HepG2 (cell line): Measurements from ENCODE around the gene NOS1AP.

Source experiments
- ETV6 ChIP-seq: sonication (generic); formaldehyde crosslinking; conservative IDR thresholded peaks from 2 replicates; pipeline ENCODE4 v1.4.0; 2020; ENCODE audit warnings: missing genetic modification reagents
- POLR2AphosphoS5 ChIP-seq: IDR thresholded peaks from 2 replicates; pipeline ENCODE4 v1.6.1; 2012; ENCODE audit warnings: low read depth, low read length
- TF ChIP-seq, protein P1 (sequence below): sonication (generic); formaldehyde crosslinking; IDR thresholded peaks from one replicate; pipeline ENCODE4 v1.5.1; 2020; ENCODE audit warnings: mild to moderate bottlenecking, missing genetic modification reagents; ENCODE audit errors: not compliant biosample characterization

DNA sequence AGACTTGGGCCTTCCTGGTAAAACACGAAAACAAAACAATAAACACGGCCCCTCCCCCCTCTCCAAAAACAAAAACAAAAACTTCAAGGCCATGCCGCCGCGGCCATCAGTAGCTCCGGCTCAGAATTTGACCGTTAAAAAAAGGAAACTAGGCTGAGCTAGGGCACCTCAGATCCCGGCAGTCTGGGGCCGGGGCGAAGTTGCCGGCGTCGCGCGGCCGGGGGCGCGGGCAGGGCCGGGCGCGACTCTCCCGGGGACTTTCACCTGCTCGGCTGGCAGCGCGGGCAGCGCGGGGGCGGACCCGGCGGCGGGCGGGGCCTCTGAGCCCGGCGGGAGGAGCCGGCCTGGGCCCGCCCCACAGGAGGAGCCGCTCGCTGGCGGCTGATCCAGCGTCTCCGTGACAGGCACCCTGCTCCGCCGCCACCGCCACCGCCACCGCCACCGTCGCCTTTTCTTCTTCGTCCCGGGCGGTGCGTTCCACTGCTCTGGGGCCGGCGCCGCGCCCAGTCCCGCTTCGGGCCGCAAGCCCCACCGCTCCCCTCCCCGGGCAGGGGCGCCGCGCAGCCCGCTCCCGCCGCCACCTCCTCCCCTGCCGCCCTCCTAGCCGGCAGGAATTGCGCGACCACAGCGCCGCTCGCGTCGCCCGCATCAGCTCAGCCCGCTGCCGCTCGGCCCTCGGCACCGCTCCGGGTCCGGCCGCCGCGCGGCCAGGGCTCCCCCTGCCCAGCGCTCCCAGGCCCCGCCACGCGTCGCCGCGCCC lies at the start of gene NOS1AP:
- TF ChIP-seq, protein P1, sequence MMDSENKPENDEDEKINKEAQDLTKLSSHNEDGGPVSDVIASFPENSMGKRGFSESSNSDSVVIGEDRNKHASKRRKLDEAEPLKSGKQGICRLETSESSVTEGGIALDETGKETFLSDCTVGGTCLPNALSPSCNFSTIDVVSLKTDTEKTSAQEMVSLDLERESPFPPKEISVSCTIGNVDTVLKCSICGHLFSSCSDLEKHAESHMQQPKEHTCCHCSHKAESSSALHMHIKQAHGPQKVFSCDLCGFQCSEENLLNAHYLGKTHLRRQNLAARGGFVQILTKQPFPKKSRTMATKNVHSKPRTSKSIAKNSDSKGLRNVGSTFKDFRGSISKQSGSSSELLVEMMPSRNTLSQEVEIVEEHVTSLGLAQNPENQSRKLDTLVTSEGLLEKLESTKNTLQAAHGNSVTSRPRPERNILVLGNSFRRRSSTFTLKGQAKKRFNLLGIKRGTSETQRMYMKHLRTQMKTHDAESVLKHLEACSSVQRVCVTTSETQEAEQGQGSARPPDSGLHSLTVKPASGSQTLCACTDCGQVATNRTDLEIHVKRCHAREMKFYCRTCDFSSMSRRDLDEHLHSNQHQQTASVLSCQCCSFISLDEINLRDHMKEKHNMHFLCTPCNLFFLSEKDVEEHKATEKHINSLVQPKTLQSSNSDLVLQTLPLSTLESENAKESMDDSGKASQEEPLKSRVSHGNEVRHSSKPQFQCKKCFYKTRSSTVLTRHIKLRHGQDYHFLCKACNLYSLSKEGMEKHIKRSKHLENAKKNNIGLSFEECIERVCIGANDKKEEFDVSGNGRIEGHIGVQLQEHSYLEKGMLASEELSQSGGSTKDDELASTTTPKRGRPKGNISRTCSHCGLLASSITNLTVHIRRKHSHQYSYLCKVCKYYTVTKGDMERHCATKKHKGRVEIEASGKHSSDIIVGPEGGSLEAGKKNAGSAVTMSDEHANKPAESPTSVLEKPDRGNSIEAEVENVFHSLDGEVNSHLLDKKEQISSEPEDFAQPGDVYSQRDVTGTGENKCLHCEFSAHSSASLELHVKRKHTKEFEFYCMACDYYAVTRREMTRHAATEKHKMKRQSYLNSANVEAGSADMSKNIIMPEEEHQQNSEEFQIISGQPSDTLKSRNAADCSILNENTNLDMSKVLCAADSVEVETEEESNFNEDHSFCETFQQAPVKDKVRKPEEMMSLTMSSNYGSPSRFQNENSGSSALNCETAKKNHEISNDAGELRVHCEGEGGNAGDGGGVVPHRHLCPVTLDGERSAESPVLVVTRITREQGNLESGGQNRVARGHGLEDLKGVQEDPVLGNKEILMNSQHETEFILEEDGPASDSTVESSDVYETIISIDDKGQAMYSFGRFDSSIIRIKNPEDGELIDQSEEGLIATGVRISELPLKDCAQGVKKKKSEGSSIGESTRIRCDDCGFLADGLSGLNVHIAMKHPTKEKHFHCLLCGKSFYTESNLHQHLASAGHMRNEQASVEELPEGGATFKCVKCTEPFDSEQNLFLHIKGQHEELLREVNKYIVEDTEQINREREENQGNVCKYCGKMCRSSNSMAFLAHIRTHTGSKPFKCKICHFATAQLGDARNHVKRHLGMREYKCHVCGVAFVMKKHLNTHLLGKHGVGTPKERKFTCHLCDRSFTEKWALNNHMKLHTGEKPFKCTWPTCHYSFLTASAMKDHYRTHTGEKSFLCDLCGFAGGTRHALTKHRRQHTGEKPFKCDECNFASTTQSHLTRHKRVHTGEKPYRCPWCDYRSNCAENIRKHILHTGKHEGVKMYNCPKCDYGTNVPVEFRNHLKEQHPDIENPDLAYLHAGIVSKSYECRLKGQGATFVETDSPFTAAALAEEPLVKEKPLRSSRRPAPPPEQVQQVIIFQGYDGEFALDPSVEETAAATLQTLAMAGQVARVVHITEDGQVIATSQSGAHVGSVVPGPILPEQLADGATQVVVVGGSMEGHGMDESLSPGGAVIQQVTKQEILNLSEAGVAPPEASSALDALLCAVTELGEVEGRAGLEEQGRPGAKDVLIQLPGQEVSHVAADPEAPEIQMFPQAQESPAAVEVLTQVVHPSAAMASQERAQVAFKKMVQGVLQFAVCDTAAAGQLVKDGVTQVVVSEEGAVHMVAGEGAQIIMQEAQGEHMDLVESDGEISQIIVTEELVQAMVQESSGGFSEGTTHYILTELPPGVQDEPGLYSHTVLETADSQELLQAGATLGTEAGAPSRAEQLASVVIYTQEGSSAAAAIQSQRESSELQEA (CRISPR knock-in tag): no peak
- TF ChIP-seq ETV6 (CRISPR knock-in tag): no peak
- peak; percentile 63 for TF ChIP-seq POLR2AphosphoS5
